HepG2 (cell line): ENCODE results near the gene YAP1. TPM values are rescaled to one million over a fixed set of nuclear protein-coding genes. Genes with fewer than 3 reads are reported as not detected.

Experiments
- ATF3 ChIP-seq: sonication (generic); formaldehyde crosslinking; IDR thresholded peaks from 2 replicates; pipeline ENCODE4 v1.4.0; 2020; ENCODE audit warnings: missing genetic modification reagents
- ATF4 ChIP-seq, 2 experiments: fragments of 450-650 bp in 1 of 2; sonication (generic) in 1 of 2; formaldehyde crosslinking; IDR thresholded peaks; 2 replicates each; pipeline versions ENCODE4 v1.5.0 to v1.8.0; 2020 to 2022; ENCODE audit warnings: mild to moderate bottlenecking in 1 of 2, missing genetic modification reagents in 1 of 2
- DBP ChIP-seq: sonication (generic); formaldehyde crosslinking; IDR thresholded peaks from 2 replicates; pipeline ENCODE4 v1.4.0; 2020; ENCODE audit warnings: missing genetic modification reagents; ENCODE audit errors: not compliant biosample characterization
- HIVEP1 ChIP-seq: sonication (generic); formaldehyde crosslinking; IDR thresholded peaks from 2 replicates; pipeline ENCODE4 v1.4.0; 2020; ENCODE audit warnings: mild to moderate bottlenecking, missing genetic modification reagents
- HMGA1 ChIP-seq: sonication (generic); formaldehyde crosslinking; conservative IDR thresholded peaks from 2 replicates; pipeline ENCODE4 v1.4.0; 2020; ENCODE audit warnings: missing genetic modification reagents
- HNRNPUL1 ChIP-seq: fragments of 200-400 bp; formaldehyde crosslinking; IDR thresholded peaks from 2 replicates; pipeline ENCODE4 v1.6.1; 2017; ENCODE audit warnings: low read depth, mild to moderate bottlenecking, low read length, moderate library complexity
- KLF15 ChIP-seq: sonication (generic); formaldehyde crosslinking; IDR thresholded peaks from 2 replicates; pipeline ENCODE4 v1.8.1; 2023; ENCODE audit warnings: borderline replicate concordance, mild to moderate bottlenecking, inconsistent platforms, missing genetic modification reagents, mixed read lengths
- KLF16 ChIP-seq, 2 experiments: sonication (generic) in 1 of 2; formaldehyde crosslinking in 1 of 2; IDR thresholded peaks; 2 replicates each; pipeline versions ENCODE4 v1.6.1 to v1.8.0; 2016 to 2023; ENCODE audit warnings: missing genetic modification reagents in 2 of 2, missing compliant biosample characterization in 1 of 2
- RFX5 ChIP-seq: IDR thresholded peaks from 2 replicates; pipeline ENCODE4 v1.6.1; 2011; ENCODE audit warnings: low read depth, low read length, improper control_type of control experiment
- SNAI1 ChIP-seq: sonication (generic); formaldehyde crosslinking; IDR thresholded peaks from 2 replicates; pipeline ENCODE4 v1.5.0; 2020; ENCODE audit warnings: mild to moderate bottlenecking, missing genetic modification reagents, borderline replicate concordance
- STAT6 ChIP-seq: sonication (generic); formaldehyde crosslinking; IDR thresholded peaks from 2 replicates; pipeline ENCODE4 v1.4.0; 2020; ENCODE audit warnings: missing genetic modification reagents, mild to moderate bottlenecking, borderline replicate concordance
- THAP9 ChIP-seq: sonication (generic); formaldehyde crosslinking; IDR thresholded peaks from 2 replicates; pipeline ENCODE4; 2020; ENCODE audit warnings: missing genetic modification reagents, mild to moderate bottlenecking, borderline replicate concordance
- ZNF136 ChIP-seq: sonication (generic); formaldehyde crosslinking; IDR thresholded peaks from 2 replicates; pipeline ENCODE4 v1.8.1; 2022; ENCODE audit warnings: low read depth, mild to moderate bottlenecking, moderate library complexity, missing genetic modification reagents
- ZNF317 ChIP-seq: sonication (generic); formaldehyde crosslinking; IDR thresholded peaks from 2 replicates; pipeline ENCODE4 v1.5.0; 2020; ENCODE audit warnings: mild to moderate bottlenecking, missing genetic modification reagents
- ZNF326 ChIP-seq: sonication (generic); formaldehyde crosslinking; IDR thresholded peaks from 2 replicates; pipeline ENCODE4 v1.4.0; 2020; ENCODE audit warnings: missing genetic modification reagents, borderline replicate concordance
- ZNF333 ChIP-seq: sonication (generic); formaldehyde crosslinking; IDR thresholded peaks from 2 replicates; pipeline ENCODE4 v1.4.0; 2020; ENCODE audit warnings: mild to moderate bottlenecking, missing genetic modification reagents, borderline replicate concordance
- ZNF557 ChIP-seq: sonication (generic); formaldehyde crosslinking; IDR thresholded peaks from 2 replicates; pipeline ENCODE4 v1.4.0; 2020; ENCODE audit warnings: missing genetic modification reagents
- ZNF674 ChIP-seq: sonication (generic); formaldehyde crosslinking; IDR thresholded peaks from 2 replicates; pipeline ENCODE4 v1.5.0; 2020; ENCODE audit warnings: low read depth, mild to moderate bottlenecking, missing genetic modification reagents
- ZNF772 ChIP-seq: sonication (generic); formaldehyde crosslinking; IDR thresholded peaks from 2 replicates; pipeline ENCODE4 v1.5.0; 2020; ENCODE audit warnings: mild to moderate bottlenecking, missing genetic modification reagents
- polyA plus RNA-seq, 8 experiments: library from polyadenylated mRNA; depleted of rRNA in 3 of 8; stranded (reverse) in 7 of 8; unstranded in 1 of 8; fragments of >200 nt; fragmentation: Illumina TruSeq in 4 of 8; extraction: Trizol in 4 of 8; gene quantifications; 2 replicates each; pipeline versions ENCODE4 v1.2.1 to v1.2.3, GENCODE V29; 2011 to 2016; ENCODE audit warnings: low read depth in 4 of 8, missing spikeins in 1 of 8, mixed read lengths in 1 of 8; ENCODE audit not compliant: insufficient read depth in 1 of 8
- total RNA-seq, 5 experiments: library from RNA; depleted of rRNA; stranded (reverse); fragments of >200 nt; fragmentation: Illumina TruSeq; extraction: Trizol; gene quantifications; 2 replicates each; pipeline ENCODE4 v1.2.3, GENCODE V29; 2016; ENCODE audit warnings: low read depth in 1 of 5

The YAP1 gene
- total and polyA plus RNA-seq, 2 of the 13 experiments (the other 11 are each of a cell fraction or from before 2014, with no cell fraction given): 59.5 to 91.0 TPM

- TF ChIP-seq ATF4 (CRISPR knock-in tag; IDR thresholded peaks at IDR 0.05): no peak; a peak in 1 of 4 replicates
- TF ChIP-seq HMGA1 (CRISPR knock-in tag): no peak
- TF ChIP-seq ZNF136 (CRISPR knock-in tag): no peak
- TF ChIP-seq DBP (CRISPR knock-in tag): no peak
- no peak for TF ChIP-seq ZNF674 (CRISPR knock-in tag)
- TF ChIP-seq RFX5: no peak
- TF ChIP-seq SNAI1 (CRISPR knock-in tag): no peak
- no peak for TF ChIP-seq ZNF326 (CRISPR knock-in tag)
- TF ChIP-seq KLF15 (CRISPR knock-in tag): no peak
- TF ChIP-seq STAT6 (CRISPR knock-in tag): 0 out of 2 replicates have a peak, but pooled peaks have one; percentile 11
- no peak for TF ChIP-seq ZNF333 (CRISPR knock-in tag)
- no peak for TF ChIP-seq HIVEP1 (CRISPR knock-in tag)
- TF ChIP-seq HNRNPUL1: no peak
- TF ChIP-seq ZNF772: no peak
- TF ChIP-seq THAP9 (CRISPR knock-in tag): no peak
- TF ChIP-seq ZNF317 (CRISPR knock-in tag): peak; percentile 72; the same call in 1 of the 2 replicates
- peak in 1 of 2 experiments; percentile 36; a peak in 1 of 4 replicates for TF ChIP-seq KLF16 (CRISPR knock-in tag; IDR thresholded peaks at IDR 0.05)
- TF ChIP-seq ZNF557 (CRISPR knock-in tag): no peak
- 0 out of 2 replicates have a peak, but pooled peaks have one; percentile 30 for TF ChIP-seq ATF3 (CRISPR knock-in tag)
Observed at GRCh38 chr11:102111787-102112508, 1.7 kb downstream of the YAP1 start (continued).
